Measurements from ENCODE around the gene ARX.

The ARX gene

GRCh38 chrX:24996096-24996709, 19.6 kb downstream of the ARX start:
- no peak for DNase-seq

- DNase-seq: no peak
These were observed 21.9 kb downstream of the ARX start for GRCh38 chrX:24993879-24994278.

- no peak for DNase-seq
These were observed 25.2 kb downstream of the ARX start for GRCh38 chrX:24990535-24990934.

- no peak for DNase-seq
These were observed 27.5 kb downstream of the ARX start for GRCh38 chrX:24988314-24988713.

GRCh38 chrX:24987731-24988130, 28.0 kb downstream of the ARX start:
- DNase-seq: no peak

GRCh38 chrX:24985120-24985519, 30.6 kb downstream of the ARX start:
- no peak for DNase-seq

- DNase-seq: no peak
These were observed 31.8 kb downstream of the ARX start for GRCh38 chrX:24983931-24984330.

GRCh38 chrX:24982306-24982965, 33.3 kb downstream of the ARX start:
- no peak for DNase-seq

GRCh38 chrX:24981030-24981429, 34.7 kb downstream of the ARX start:
- DNase-seq: no peak

GRCh38 chrX:24979081-24979480, 36.7 kb downstream of the ARX start:
- DNase-seq: no peak

GRCh38 chrX:24969812-24970211, 46.0 kb downstream of the ARX start:
- no peak for DNase-seq

- DNase-seq: no peak
These were observed 50.4 kb downstream of the ARX start for GRCh38 chrX:24965372-24965771.

GRCh38 chrX:24963823-24964222, 51.9 kb downstream of the ARX start:
- no peak for DNase-seq

- DNase-seq: no peak
These were observed 54.0 kb downstream of the ARX start for GRCh38 chrX:24961809-24962208.

GRCh38 chrX:24956828-24957227, 58.9 kb downstream of the ARX start:
- DNase-seq: no peak

GRCh38 chrX:24955372-24955930, 60.3 kb downstream of the ARX start:
- no peak for DNase-seq

- DNase-seq: no peak
These were observed 61.0 kb downstream of the ARX start for GRCh38 chrX:24954732-24955131.

Data from central memory CD4-positive, alpha-beta T cell (primary cell).